ENCODE results near the gene TAS2R31.

DNA sequence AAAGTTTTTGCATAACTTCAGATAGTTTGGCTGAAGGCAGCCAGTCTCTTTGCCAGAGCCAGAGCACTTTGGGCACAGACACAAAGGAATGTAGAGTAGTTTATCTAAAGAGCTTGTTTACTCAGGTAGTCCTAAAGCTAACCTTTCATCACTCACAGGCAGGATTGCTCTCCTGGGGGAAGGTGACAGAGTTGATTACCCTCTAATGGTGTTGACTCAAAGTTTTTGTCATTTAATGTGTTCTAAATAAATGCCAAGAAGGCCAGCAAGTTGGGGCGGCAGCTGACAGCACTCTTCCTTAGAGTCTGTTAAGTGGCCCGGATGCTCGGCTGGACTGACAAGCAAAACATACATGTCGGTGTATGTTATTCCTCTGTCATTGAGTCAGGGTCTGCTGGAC lies 40.2 kb upstream of the TAS2R31 start:
- TF ChIP-seq POLR2A (IDR thresholded peaks at IDR 0.05) (no peak), POLR2AphosphoS5 (IDR thresholded peaks at IDR 0.05) (no peak)
- TF ChIP-seq, protein P1, sequence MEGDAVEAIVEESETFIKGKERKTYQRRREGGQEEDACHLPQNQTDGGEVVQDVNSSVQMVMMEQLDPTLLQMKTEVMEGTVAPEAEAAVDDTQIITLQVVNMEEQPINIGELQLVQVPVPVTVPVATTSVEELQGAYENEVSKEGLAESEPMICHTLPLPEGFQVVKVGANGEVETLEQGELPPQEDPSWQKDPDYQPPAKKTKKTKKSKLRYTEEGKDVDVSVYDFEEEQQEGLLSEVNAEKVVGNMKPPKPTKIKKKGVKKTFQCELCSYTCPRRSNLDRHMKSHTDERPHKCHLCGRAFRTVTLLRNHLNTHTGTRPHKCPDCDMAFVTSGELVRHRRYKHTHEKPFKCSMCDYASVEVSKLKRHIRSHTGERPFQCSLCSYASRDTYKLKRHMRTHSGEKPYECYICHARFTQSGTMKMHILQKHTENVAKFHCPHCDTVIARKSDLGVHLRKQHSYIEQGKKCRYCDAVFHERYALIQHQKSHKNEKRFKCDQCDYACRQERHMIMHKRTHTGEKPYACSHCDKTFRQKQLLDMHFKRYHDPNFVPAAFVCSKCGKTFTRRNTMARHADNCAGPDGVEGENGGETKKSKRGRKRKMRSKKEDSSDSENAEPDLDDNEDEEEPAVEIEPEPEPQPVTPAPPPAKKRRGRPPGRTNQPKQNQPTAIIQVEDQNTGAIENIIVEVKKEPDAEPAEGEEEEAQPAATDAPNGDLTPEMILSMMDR (IDR thresholded peaks at IDR 0.05): no peak
